Neural cell (in vitro differentiated cells): Measurements from ENCODE around the gene ZNHIT3. TPM values are rescaled to one million over a fixed set of nuclear protein-coding genes. Genes with fewer than 3 reads are reported as not detected.

ENCODE experiments used
- H2AFZ ChIP-seq: fragments of 200-600, 300-800 bp; sonication (generic), shearing (Covaris generic); 2 replicates; pipeline ENCODE4 v1.6.0; 2014; ENCODE audit warnings: low read depth, mild to moderate bottlenecking, antibody characterized with exemption, low read length, moderate library complexity
- H3F3A ChIP-seq: fragments of 200-600 bp; shearing (Covaris generic); 2 replicates; pipeline ENCODE4 v1.6.1; 2016; ENCODE audit warnings: mild to moderate bottlenecking, moderate library complexity, mixed read lengths, antibody characterized with exemption, low read length; ENCODE audit not compliant: insufficient read depth, poor library complexity, severe bottlenecking
- H3K27ac ChIP-seq: fragments of 200-600, 300-800 bp; sonication (generic), shearing (Covaris generic); 2 replicates; pipeline ENCODE4 v1.5.1; 2014; ENCODE audit warnings: mild to moderate bottlenecking, low read length, moderate library complexity
- H3K27me3 ChIP-seq: fragments of 300-800, 200-600 bp; sonication (generic), shearing (Covaris generic); 2 replicates; pipeline ENCODE4 v1.6.0; 2014; ENCODE audit warnings: mild to moderate bottlenecking, low read depth, low read length, moderate library complexity; ENCODE audit not compliant: insufficient read depth
- H3K36me3 ChIP-seq: fragments of 300-800, 200-600 bp; sonication (generic), shearing (Covaris generic); 2 replicates; pipeline ENCODE4 v1.5.1; 2014; ENCODE audit warnings: mild to moderate bottlenecking, antibody characterized with exemption, low read length, moderate library complexity; ENCODE audit not compliant: insufficient read depth
- H3K4me2 ChIP-seq: fragments of 300-800, 200-600 bp; sonication (generic), shearing (Covaris generic); 2 replicates; pipeline ENCODE4 v1.6.0; 2014; ENCODE audit warnings: mild to moderate bottlenecking, low read length
- H3K4me3 ChIP-seq: fragments of 300-800, 200-600 bp; sonication (generic), shearing (Covaris generic); 2 replicates; pipeline ENCODE4 v1.5.1; 2014; ENCODE audit warnings: mild to moderate bottlenecking, low read length, moderate library complexity
- H3K79me2 ChIP-seq: fragments of 200-600 bp; shearing (Covaris generic); replicated peaks from 2 replicates; pipeline ENCODE4 v1.6.0; 2014; ENCODE audit warnings: mild to moderate bottlenecking, low read length, moderate library complexity; ENCODE audit not compliant: insufficient read depth
- H3K9ac ChIP-seq: fragments of 300-800, 200-600 bp; sonication (generic), shearing (Covaris generic); 2 replicates; pipeline ENCODE4 v1.6.1; 2016; ENCODE audit warnings: mild to moderate bottlenecking, low read length, mixed read lengths
- H3K9me2 ChIP-seq: fragments of 200-600 bp; shearing (Covaris generic); 2 replicates; pipeline ENCODE4 v1.6.1; 2016; ENCODE audit warnings: mild to moderate bottlenecking, low read length, mixed read lengths; ENCODE audit not compliant: insufficient read depth
- H3K9me3 ChIP-seq: fragments of 200-600, 300-800 bp; sonication (generic), shearing (Covaris generic); 2 replicates; pipeline ENCODE4 v1.6.1; 2016; ENCODE audit warnings: mild to moderate bottlenecking, mixed run types, low read length, moderate library complexity, mixed read lengths
- H4K20me1 ChIP-seq: fragments of 200-600 bp; shearing (Covaris generic); 2 replicates; pipeline ENCODE4 v1.6.1; 2016; ENCODE audit warnings: mild to moderate bottlenecking, mixed run types; ENCODE audit not compliant: insufficient read depth
- CTCF ChIP-seq: fragments of 450-650 bp; IDR thresholded peaks from 2 replicates; pipeline ENCODE4 v1.5.1; 2014; ENCODE audit warnings: antibody characterized with exemption, mild to moderate bottlenecking, moderate library complexity; ENCODE audit not compliant: poor library complexity, severe bottlenecking
- EP300 ChIP-seq: fragments of 450-650 bp; conservative IDR thresholded peaks from 2 replicates; pipeline ENCODE4 v1.6.1; 2014; ENCODE audit warnings: antibody characterized with exemption, mild to moderate bottlenecking, moderate library complexity; ENCODE audit not compliant: poor library complexity, severe bottlenecking
- EZH2 ChIP-seq: fragments of 200-600, 300-800 bp; shearing (Covaris generic), sonication (generic); IDR thresholded peaks from 2 replicates; pipeline ENCODE4 v1.6.1; 2014; ENCODE audit warnings: antibody characterized with exemption, low read length, borderline replicate concordance, mild to moderate bottlenecking; ENCODE audit not compliant: insufficient read depth, poor library complexity, severe bottlenecking
- MXI1 ChIP-seq: fragments of 450-650 bp; conservative IDR thresholded peaks from 2 replicates; pipeline ENCODE4 v1.6.1; 2014; ENCODE audit warnings: antibody characterized with exemption, mild to moderate bottlenecking; ENCODE audit not compliant: poor library complexity, severe bottlenecking
- POLR2AphosphoS5 ChIP-seq: IDR thresholded peaks from 2 replicates; pipeline ENCODE4 v1.6.1; 2012
- RAD21 ChIP-seq: fragments of 450-650 bp; conservative IDR thresholded peaks from 2 replicates; pipeline ENCODE4 v1.6.1; 2014; ENCODE audit warnings: antibody characterized with exemption, mild to moderate bottlenecking, moderate library complexity
- REST ChIP-seq: IDR thresholded peaks from 2 replicates; pipeline ENCODE4 v1.6.1; 2012; ENCODE audit warnings: borderline replicate concordance
- SMC3 ChIP-seq: fragments of 450-650 bp; conservative IDR thresholded peaks from 2 replicates; pipeline ENCODE4 v1.6.1; 2014; ENCODE audit warnings: antibody characterized with exemption, mild to moderate bottlenecking, moderate library complexity; ENCODE audit not compliant: poor library complexity
- TAF1 ChIP-seq: IDR thresholded peaks from 2 replicates; pipeline ENCODE4 v1.6.1; 2012; ENCODE audit warnings: low read depth
- polyA plus RNA-seq: library from polyadenylated mRNA; depleted of rRNA; stranded (reverse); fragments of >200 nt; gene quantifications from 2 replicates; pipeline ENCODE4 v1.2.3, GENCODE V29; 2014

The ZNHIT3 gene
- polyA plus RNA-seq, 1 donor from 2014 or later, result 226 TPM

GRCh38 chr17:36505171-36505570, 18.7 kb downstream of the ZNHIT3 start:
- Histone ChIP-seq H3K79me2 (no peaks in the 10 kb centered on the region), H3K4me3 (no peak overlapping the region), H3K4me2 (no peak overlapping the region), H3F3A (no peaks in the 10 kb centered on the region), H3K36me3 (no peaks in the 10 kb centered on the region), H3K9ac (no peak overlapping the region), H3K27ac (no peak overlapping the region), H4K20me1 (no peaks in the 10 kb centered on the region), H3K9me2 (no peaks in the 10 kb centered on the region), H3K9me3 (no peaks in the 10 kb centered on the region), H2AFZ (no peak overlapping the region), H3K27me3 (no peaks in the 10 kb centered on the region)
- no peak for TF ChIP-seq RAD21
- no peak for TF ChIP-seq EP300
- TF ChIP-seq EZH2, result no peak
- no peak for TF ChIP-seq CTCF
- no peak for TF ChIP-seq TAF1

- TF ChIP-seq CTCF (no peak), MXI1 (no peak), TAF1 (no peak), EZH2 (no peak), REST (no peak), SMC3 (no peak), POLR2AphosphoS5 (no peak), EP300 (no peak), RAD21 (no peak)
- Histone ChIP-seq H3K4me3 (no peak overlapping the region), H3K9ac (no peak overlapping the region), H2AFZ (no peak overlapping the region), H3K4me2 (no peak overlapping the region), H3F3A (no peaks in the 10 kb centered on the region), H3K27ac (no peak overlapping the region), H4K20me1 (no peaks in the 10 kb centered on the region), H3K9me2 (no peaks in the 10 kb centered on the region), H3K79me2 (no peaks in the 10 kb centered on the region), H3K27me3 (no peaks in the 10 kb centered on the region), H3K36me3 (no peaks in the 10 kb centered on the region), H3K9me3 (no peaks in the 10 kb centered on the region)
These were observed 19.9 kb downstream of the ZNHIT3 start for GRCh38 chr17:36506249-36506826.
